H1 (cell line): ENCODE results near the gene ILF3. TPM values are rescaled to one million over a fixed set of nuclear protein-coding genes. Genes with fewer than 3 reads are reported as not detected.

Experiments
- CTCF ChIA-PET: fragments of 300-600 bp; sonication (Branson Sonifier 250); formaldehyde crosslinking; loops from one replicate; lab custom pipeline; 2021; ENCODE audit not compliant: partially characterized antibody; lab: Charles Lee
- POLR2A ChIA-PET: fragments of 300-600 bp; sonication (Branson Sonifier 250); formaldehyde crosslinking; loops from one replicate; lab custom pipeline; 2021; ENCODE audit warnings: inconsistent platforms; ENCODE audit not compliant: partially characterized antibody; lab: Charles Lee
- DNase-seq, 2 experiments: peaks; one replicate each; pipeline versions ENCODE4 v3.0.0 to v3.0.0-alpha.2; 2010 to 2022; ENCODE audit warnings: low spot score in 2 of 2, low read depth in 1 of 2, mixed read lengths in 1 of 2
- FAIRE-seq: peaks from 2 replicates; lab custom pipeline; 2011; peaks lifted over from hg19 to GRCh38; lab: Jason Lieb, UNC
- H2AFZ ChIP-seq: 2 replicates; pipeline ENCODE4 v1.8.1; 2012; ENCODE audit warnings: low read length, inconsistent platforms
- H2AK5ac ChIP-seq: 2 replicates; pipeline ENCODE4 v1.6.1; 2013; ENCODE audit warnings: low read depth, low read length
- H2BK120ac ChIP-seq: replicated peaks from 2 replicates; pipeline ENCODE3; 2013; ENCODE audit warnings: low read depth, low read length, inconsistent platforms
- H2BK12ac ChIP-seq: 2 replicates; pipeline ENCODE4 v1.6.1; 2013; ENCODE audit warnings: low read depth, low read length
- H2BK15ac ChIP-seq: 2 replicates; pipeline ENCODE4 v1.6.1; 2013; ENCODE audit warnings: low read length
- H2BK20ac ChIP-seq: 2 replicates; pipeline ENCODE4 v1.6.1; 2013; ENCODE audit warnings: low read length
- H2BK5ac ChIP-seq: 2 replicates; pipeline ENCODE4 v1.6.1; 2013; ENCODE audit warnings: low read depth, low read length
- H3K14ac ChIP-seq: 2 replicates; pipeline ENCODE4 v1.6.1; 2013; ENCODE audit warnings: inconsistent platforms; ENCODE audit not compliant: insufficient read length
- H3K18ac ChIP-seq: 2 replicates; pipeline ENCODE4 v1.6.1; 2013; ENCODE audit warnings: low read length; ENCODE audit errors: extremely low read depth
- H3K23ac ChIP-seq: 2 replicates; pipeline ENCODE4 v1.6.1; 2013; ENCODE audit warnings: inconsistent platforms; ENCODE audit not compliant: insufficient read length
- H3K23me2 ChIP-seq: 2 replicates; pipeline ENCODE4 v1.6.1; 2013; ENCODE audit warnings: low read depth, low read length
- H3K27ac ChIP-seq: 2 replicates; pipeline ENCODE4 v1.6.1; 2011; ENCODE audit warnings: low read depth, low read length, inconsistent platforms
- H3K27me3 ChIP-seq, 4 experiments: replicated peaks in 1 of 4; 1 replicate in 1 of 4; 2 replicates in 3 of 4; pipeline versions ENCODE4 v1.6.1 to v1.8.1; 2011 to 2013; ENCODE audit warnings: low read length in 3 of 4, mild to moderate bottlenecking in 3 of 4, inconsistent platforms in 2 of 4, mixed read lengths in 2 of 4, moderate library complexity in 1 of 4; ENCODE audit not compliant: control insufficient read depth in 3 of 4, insufficient read depth in 3 of 4; ENCODE audit errors: extremely low read depth in 1 of 4
- H3K36me3 ChIP-seq, 4 experiments: 2 replicates each; pipeline versions ENCODE4 v1.6.1 to v1.8.1; 2011 to 2013; ENCODE audit warnings: mild to moderate bottlenecking in 4 of 4, low read length in 3 of 4, moderate library complexity in 2 of 4, control low read depth in 1 of 4, inconsistent platforms in 1 of 4; ENCODE audit not compliant: insufficient read depth in 4 of 4, control insufficient read depth in 2 of 4
- H3K4ac ChIP-seq: replicated peaks from 2 replicates; pipeline ENCODE3; 2013; ENCODE audit warnings: low read length, low read depth, mixed read lengths, inconsistent platforms; ENCODE audit not compliant: insufficient read length
- H3K4me1 ChIP-seq, 4 experiments: replicated peaks in 1 of 4; 1 replicate in 1 of 4; 2 replicates in 3 of 4; pipeline versions ENCODE4 v1.6.1 to v1.8.1; 2011 to 2013; ENCODE audit warnings: low read length in 3 of 4, inconsistent platforms in 2 of 4, mixed read lengths in 1 of 4; ENCODE audit not compliant: insufficient read depth in 4 of 4, control insufficient read depth in 3 of 4
- H3K4me2 ChIP-seq, 2 experiments: 2 replicates each; pipeline versions ENCODE4 v1.6.1 to v1.8.1; 2011 to 2013; ENCODE audit warnings: low read depth in 2 of 2, low read length in 2 of 2, control low read depth in 1 of 2, inconsistent platforms in 1 of 2, mild to moderate bottlenecking in 1 of 2; ENCODE audit not compliant: insufficient read depth in 1 of 2
- H3K4me3 ChIP-seq, 4 experiments: fragments of 200-600, 300-600 bp in 1 of 4; sonication (generic), shearing (Covaris generic), sonication (Bioruptor Twin) in 1 of 4; 2 replicates each; pipeline versions ENCODE4 v1.5.1 to v1.8.1; 2011 to 2016; ENCODE audit warnings: low read length in 4 of 4, low read depth in 3 of 4, control low read depth in 2 of 4, inconsistent platforms in 2 of 4, mild to moderate bottlenecking in 2 of 4, mixed read lengths in 1 of 4, moderate library complexity in 1 of 4; ENCODE audit not compliant: insufficient read depth in 2 of 4; ENCODE audit errors: extremely low read depth in 1 of 4
- H3K56ac ChIP-seq: replicated peaks from 2 replicates; pipeline ENCODE3; 2013; ENCODE audit warnings: low read depth, mild to moderate bottlenecking, mixed read lengths, low read length, inconsistent platforms; ENCODE audit not compliant: insufficient read length
- H3K79me1 ChIP-seq: 2 replicates; pipeline ENCODE4 v1.6.1; 2013; ENCODE audit warnings: low read depth, low read length, control low read depth
- H3K79me2 ChIP-seq, 2 experiments: 2 replicates each; pipeline versions ENCODE4 v1.6.1 to v1.8.1; 2012 to 2013; ENCODE audit warnings: low read length in 2 of 2, mild to moderate bottlenecking in 2 of 2, inconsistent platforms in 1 of 2; ENCODE audit not compliant: insufficient read depth in 2 of 2, control insufficient read depth in 1 of 2
- H3K9ac ChIP-seq, 4 experiments: replicated peaks in 1 of 4; 1 replicate in 1 of 4; 2 replicates in 3 of 4; pipeline versions ENCODE4 v1.6.1 to v1.8.1; 2011 to 2013; ENCODE audit warnings: low read depth in 3 of 4, low read length in 3 of 4, control low read depth in 2 of 4, mild to moderate bottlenecking in 2 of 4, moderate library complexity in 2 of 4, inconsistent platforms in 1 of 4; ENCODE audit errors: extremely low read depth in 1 of 4
- H3K9me3 ChIP-seq, 2 experiments: 2 replicates each; pipeline versions ENCODE4 v1.6.1 to v1.8.1; 2012 to 2013; ENCODE audit warnings: mild to moderate bottlenecking in 2 of 2, moderate library complexity in 2 of 2, control low read depth in 1 of 2, inconsistent platforms in 1 of 2, low read depth in 1 of 2, low read length in 1 of 2, mixed read lengths in 1 of 2; ENCODE audit not compliant: insufficient read depth in 2 of 2
- H4K20me1 ChIP-seq, 2 experiments: replicated peaks in 1 of 2; 2 replicates each; pipeline versions ENCODE3 to v1.8.1; 2011 to 2013; ENCODE audit warnings: inconsistent platforms in 2 of 2, low read length in 2 of 2, mild to moderate bottlenecking in 1 of 2; ENCODE audit not compliant: insufficient read depth in 2 of 2, control insufficient read depth in 1 of 2
- H4K5ac ChIP-seq: 2 replicates; pipeline ENCODE4 v1.6.1; 2013; ENCODE audit warnings: low read length, low read depth, mixed read lengths, inconsistent platforms; ENCODE audit not compliant: insufficient read length
- H4K8ac ChIP-seq: 2 replicates; pipeline ENCODE4 v1.8.0; 2013; ENCODE audit warnings: mild to moderate bottlenecking, moderate library complexity, low read length, inconsistent platforms; ENCODE audit not compliant: insufficient read depth; ENCODE audit errors: extremely low read depth
- H4K91ac ChIP-seq: replicated peaks from 2 replicates; pipeline ENCODE3; 2013; ENCODE audit warnings: low read length, mixed read lengths, inconsistent platforms; ENCODE audit not compliant: insufficient read length
- BCL11A ChIP-seq, 2 experiments: IDR thresholded peaks; one replicate each; pipeline ENCODE4 v1.6.1; 2011; ENCODE audit warnings: low read depth in 2 of 2, low read length in 2 of 2, mild to moderate bottlenecking in 2 of 2
- CBX5 ChIP-seq: fragments of 300-800, 300-1000 bp; sonication (generic); IDR thresholded peaks from 2 replicates; pipeline ENCODE4 v1.7.1; 2016; ENCODE audit warnings: antibody characterized with exemption, low read length, low read depth
- E2F6 ChIP-seq: IDR thresholded peaks from 2 replicates; pipeline ENCODE4 v1.6.1; 2012; ENCODE audit warnings: inconsistent platforms
- EGR1 ChIP-seq: IDR thresholded peaks from 2 replicates; pipeline ENCODE4 v1.6.1; 2011; ENCODE audit warnings: low read depth, low read length, borderline replicate concordance
- KDM1A ChIP-seq: fragments of 200-600, 300-600 bp; sonication (generic); IDR thresholded peaks from 2 replicates; pipeline ENCODE4 v1.7.1; 2016; ENCODE audit warnings: mild to moderate bottlenecking, low read length, borderline replicate concordance
- MAX ChIP-seq: IDR thresholded peaks from 2 replicates; pipeline ENCODE4 v1.6.1; 2012; ENCODE audit warnings: inconsistent platforms
- POU5F1 ChIP-seq: IDR thresholded peaks from 2 replicates; pipeline ENCODE4 v1.6.1; 2011; ENCODE audit warnings: low read depth, mild to moderate bottlenecking, low read length, moderate library complexity
- TEAD4 ChIP-seq: IDR thresholded peaks from 2 replicates; pipeline ENCODE4 v1.6.1; 2012; ENCODE audit warnings: low read depth, low read length, inconsistent platforms, mixed read lengths
- whole genome bisulfite sequencing, 2 experiments: shearing (Covaris generic) in 1 of 2; methylation state at CpG; one replicate each; pipeline versions ENCODE4 v1.1.6 to v1.1.7; 2013 to 2015; ENCODE audit warnings: low lambda C conversion rate in 2 of 2, mixed read lengths in 2 of 2, inconsistent platforms in 1 of 2, low coverage in 1 of 2, missing lambda C conversion rate in 1 of 2; ENCODE audit not compliant: insufficient replicate concordance in 2 of 2, insufficient coverage in 1 of 2, insufficient read length in 1 of 2; ENCODE audit errors: extremely low coverage in 1 of 2, missing lambda C conversion rate in 1 of 2; 5-methylcytosine and 5-hydroxymethylcytosine counted together
- polyA plus RNA-seq, 7 experiments: library from polyadenylated mRNA; depleted of rRNA in 3 of 7; stranded (reverse) in 5 of 7; unstranded in 2 of 7; fragments of >200 nt in 5 of 7; fragments of 200-250 nt in 2 of 7; gene quantifications; 1 replicate in 5 of 7; 2 replicates in 1 of 7; 4 replicates in 1 of 7; pipeline versions ENCODE4 v1.2.1 to v1.2.3, GENCODE V29; 2011 to 2013; ENCODE audit warnings: missing spikeins in 2 of 7, mixed read lengths in 2 of 7
- total RNA-seq: library from RNA; stranded (reverse); fragmentation: NEBNext Ultra II Directional; extraction: Animal tissue kit (Norgen Biotek cat#: 25700); gene quantifications from 2 replicates; pipeline ENCODE4 v1.2.1, GENCODE V29; 2021

Gene ILF3
- total and polyA plus RNA-seq, 2 of the 8 experiments (the other 6 are each of a cell fraction or from before 2014, with no cell fraction given): 291 to 695 TPM

- 94% methylated on average over 6 of the region's 6 CpGs; no CpG with 5 or more reads in 1 of the 2 experiments for WGBS, 2 experiments
- Histone ChIP-seq H3K4me2 (no peak overlapping the region; a peak in 1 of 4 replicates), H2BK12ac (no peak overlapping the region), H3K4me3 (no peak overlapping the region), H3K79me2 (peaks cover 31 to 69% of the 10 kb centered on the region in 2 experiments), H4K8ac (no peak overlapping the region), H3K14ac (no peak overlapping the region), H2AK5ac (no peak overlapping the region), H3K4ac (no peak overlapping the region), H2AFZ (no peak overlapping the region), H3K23me2 (peaks cover 7% of the 10 kb centered on the region), H2BK120ac (no peak overlapping the region), H3K27ac (no peak overlapping the region), H2BK5ac (no peak overlapping the region), H3K23ac (no peak overlapping the region), H4K20me1 (peaks cover 21 to 32% of the 10 kb centered on the region in 2 experiments), H3K27me3 (no peaks in the 10 kb centered on the region), H3K79me1 (peaks cover 14% of the 10 kb centered on the region), H3K9ac (no peak overlapping the region), H3K56ac (no peak overlapping the region), H4K5ac (no peak overlapping the region), H3K4me1 (peaks cover 0 to 14% (median 6%) of the 10 kb centered on the region in 4 experiments; a peak in 5 of 7 replicates), H3K9me3 (no peaks in the 10 kb centered on the region), H3K18ac (no peak overlapping the region), H3K36me3 (peaks cover 0 to 3% (median 0%) of the 10 kb centered on the region in 4 experiments; a peak in 1 of 8 replicates), H4K91ac (no peak overlapping the region), H2BK20ac (no peak overlapping the region), H2BK15ac (no peak overlapping the region)
- ChIA-PET POLR2A (interaction anchor here (0.8 to 1.3 kb wide), 3 partner anchors 11 to 19 kb away, joined by 3 to 4 read pairs (median 3); partner anchors contain the start of gene QTRT1), CTCF (interaction anchor here (1.0 to 1.9 kb wide), 5 partner anchors 15 to 179 kb away, joined by 3 to 7 read pairs (median 3); no protein-coding TSS in a partner anchor)
- FAIRE-seq (no peak), DNase-seq (no peak)
- TF ChIP-seq MAX: no peak
- TF ChIP-seq TEAD4: no peak
- TF ChIP-seq POU5F1: no peak
- no peak for TF ChIP-seq EGR1
- TF ChIP-seq E2F6: no peak
- TF ChIP-seq BCL11A (IDR thresholded peaks at IDR 0.05; ENCODE audit: low read depth in 2 of 2, low read length in 2 of 2): no peak
- no peak for TF ChIP-seq KDM1A
- TF ChIP-seq CBX5: no peak
Measured at GRCh38 chr19:10720607-10721125, 66.5 kb downstream of the ILF3 start.
